ENCODE measurements around the gene TRPC4. TPM values are rescaled to one million over a fixed set of nuclear protein-coding genes. Genes with fewer than 3 reads are reported as not detected.

The TRPC4 gene
- total RNA-seq, 1 donor, result 1.2 TPM

DNA sequence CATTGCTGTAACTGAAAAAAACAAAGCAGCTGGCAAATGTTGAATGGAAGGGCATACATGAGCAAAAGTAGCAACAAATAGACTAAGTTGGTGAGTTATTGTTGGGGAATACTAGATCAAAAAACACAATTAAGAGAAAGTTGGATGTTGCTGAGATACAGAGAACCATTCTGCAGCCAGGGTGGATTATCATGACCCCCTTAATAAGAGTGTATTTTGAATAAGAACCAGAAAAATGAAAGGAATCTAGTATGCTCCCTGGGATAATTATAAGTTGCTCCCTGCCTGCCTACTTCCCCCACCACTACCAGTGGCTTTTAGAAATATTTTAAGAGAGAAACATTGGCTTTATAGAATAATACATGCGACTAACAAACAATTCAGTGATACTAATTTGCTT is 14.5 kb upstream of the TRPC4 start:
- DNase-seq (ENCODE audit: low read depth), result no peak
- no peak overlapping the region for H3K4me3 ChIP-seq (ENCODE audit: low read depth, low read length)
- TF ChIP-seq CTCF (IDR thresholded peaks at IDR 0.05; ENCODE audit: insufficient read depth, low read length), result no peak

- DNase-seq (ENCODE audit: low read depth), result no peak
- no peak for TF ChIP-seq CTCF (IDR thresholded peaks at IDR 0.05; ENCODE audit: insufficient read depth, low read length)
- no peak overlapping the region for H3K4me3 ChIP-seq (ENCODE audit: low read depth, low read length)
These were observed 9.3 kb upstream of the TRPC4 start for GRCh38 chr13:37878921-37879320.

- no peak for TF ChIP-seq CTCF (IDR thresholded peaks at IDR 0.05; ENCODE audit: insufficient read depth, low read length)
- no peak overlapping the region for H3K4me3 ChIP-seq (ENCODE audit: low read depth, low read length)
- no peak for DNase-seq (ENCODE audit: low read depth)
These were observed 8.9 kb upstream of the TRPC4 start for GRCh38 chr13:37878496-37878895.

GRCh38 chr13:37870895-37871550 is 1.5 kb upstream of the TRPC4 start:
- H3K4me3 ChIP-seq (ENCODE audit: low read depth, low read length), result no peak overlapping the region
- peak; percentile 69 for DNase-seq (ENCODE audit: low read depth)
- no peak for TF ChIP-seq CTCF (IDR thresholded peaks at IDR 0.05; ENCODE audit: insufficient read depth, low read length)

- peak overlapping the region; percentile 70 for H3K4me3 ChIP-seq (ENCODE audit: low read depth, low read length)
- TF ChIP-seq CTCF (IDR thresholded peaks at IDR 0.05; ENCODE audit: insufficient read depth, low read length), result no peak
- DNase-seq (ENCODE audit: low read depth), result peak; percentile 11
These were observed 895 bp upstream of the TRPC4 start for GRCh38 chr13:37870489-37870845.

GRCh38 chr13:37869506-37869755 is 141 bp downstream of the TRPC4 start:
- TF ChIP-seq CTCF (IDR thresholded peaks at IDR 0.05; ENCODE audit: insufficient read depth, low read length), result no peak
- DNase-seq (ENCODE audit: low read depth), result peak; percentile 22
- peak overlapping the region; percentile 70 for H3K4me3 ChIP-seq (ENCODE audit: low read depth, low read length)

Measured in fibroblast of the aortic adventitia (primary cell).